Endothelial cell of umbilical vein (primary cell): Measurements from ENCODE around the gene ERCC2. TPM values are rescaled to one million over a fixed set of nuclear protein-coding genes. Genes with fewer than 3 reads are reported as not detected.

ENCODE experiments used
- BruUV-seq: library from RNA; stranded (reverse); fragments of 400-500 nt; replicated peaks from 2 replicates; lab custom pipeline; 2021; lab: Mats Ljungman, UMichigan
- CTCF ChIA-PET: fragments of 300-600, 350-600 bp; sonication (Branson Sonifier 250); formaldehyde crosslinking; loops from one replicate; lab custom pipeline; 2021; ENCODE audit warnings: antibody characterized with exemption, inconsistent platforms; lab: Charles Lee
- POLR2A ChIA-PET: fragments of 300-600, 350-600 bp; sonication (Branson Sonifier 250); formaldehyde crosslinking; loops from one replicate; lab custom pipeline; 2021; ENCODE audit warnings: antibody characterized with exemption, inconsistent platforms; lab: Charles Lee
- DNase-seq: peaks from one replicate; pipeline ENCODE4 v3.0.0-alpha.2; 2011; ENCODE audit warnings: low read depth, low spot score
- FAIRE-seq: peaks from 2 replicates; lab custom pipeline; 2011; peaks lifted over from hg19 to GRCh38; lab: Jason Lieb, UNC
- H2AFZ ChIP-seq: 2 replicates; pipeline ENCODE4 v1.6.0; 2012; ENCODE audit warnings: low read depth, low read length, control low read depth, inconsistent platforms
- H3K27ac ChIP-seq: 2 replicates; pipeline ENCODE4 v1.5.1; 2011; ENCODE audit warnings: low read depth, mild to moderate bottlenecking, control low read depth, low read length, moderate library complexity; ENCODE audit not compliant: insufficient read depth
- H3K27me3 ChIP-seq, 2 experiments: 2 replicates each; pipeline versions ENCODE4 v1.6.0 to v1.6.1; 2011; ENCODE audit warnings: low read length in 2 of 2, mixed read lengths in 1 of 2; ENCODE audit not compliant: control insufficient read depth in 2 of 2, insufficient read depth in 2 of 2
- H3K36me3 ChIP-seq, 2 experiments: 2 replicates in 1 of 2; 3 replicates in 1 of 2; pipeline ENCODE4 v1.5.1; 2011; ENCODE audit warnings: low read length in 2 of 2, mild to moderate bottlenecking in 1 of 2, moderate library complexity in 1 of 2; ENCODE audit not compliant: control insufficient read depth in 2 of 2, insufficient read depth in 2 of 2; ENCODE audit errors: extremely low read depth in 1 of 2
- H3K4me1 ChIP-seq: 3 replicates; pipeline ENCODE4 v1.5.1; 2011; ENCODE audit warnings: mild to moderate bottlenecking, low read length; ENCODE audit not compliant: control insufficient read depth, insufficient read depth; ENCODE audit errors: extremely low read depth
- H3K4me2 ChIP-seq: 2 replicates; pipeline ENCODE4 v1.6.1; 2011; ENCODE audit warnings: low read length, control low read depth, mixed read lengths; ENCODE audit not compliant: insufficient read depth
- H3K4me3 ChIP-seq, 3 experiments: fragments of 200-600 bp in 1 of 3; sonication (generic), shearing (Covaris generic) in 1 of 3; replicated peaks in 1 of 3; 2 replicates each; pipeline ENCODE4 v1.5.1; 2011 to 2016; ENCODE audit warnings: control low read depth in 3 of 3, low read length in 3 of 3, mild to moderate bottlenecking in 2 of 3, inconsistent platforms in 1 of 3, low read depth in 1 of 3, moderate library complexity in 1 of 3; ENCODE audit not compliant: insufficient read depth in 1 of 3
- H3K79me2 ChIP-seq: 2 replicates; pipeline ENCODE4 v1.6.0; 2012; ENCODE audit warnings: low read length, inconsistent platforms; ENCODE audit not compliant: control insufficient read depth, insufficient read depth
- H3K9ac ChIP-seq: replicated peaks from 2 replicates; pipeline ENCODE3; 2011; ENCODE audit warnings: low read length, control low read depth; ENCODE audit not compliant: insufficient read depth; ENCODE audit errors: extremely low read depth
- H3K9me1 ChIP-seq: replicated peaks from 3 replicates; pipeline ENCODE4 v1.6.0; 2011; ENCODE audit warnings: mild to moderate bottlenecking, low read length; ENCODE audit not compliant: control insufficient read depth, insufficient read depth; ENCODE audit errors: extremely low read depth
- H3K9me3 ChIP-seq: replicated peaks from 2 replicates; pipeline ENCODE4 v1.5.1; 2012; ENCODE audit warnings: low read length, inconsistent platforms; ENCODE audit not compliant: control insufficient read depth, insufficient read depth
- H4K20me1 ChIP-seq: replicated peaks from 2 replicates; pipeline ENCODE3; 2011; ENCODE audit warnings: mild to moderate bottlenecking, low read length; ENCODE audit not compliant: control insufficient read depth, insufficient read depth; ENCODE audit errors: extremely low read depth
- CTCF ChIP-seq, 2 donors: IDR thresholded peaks; 1 replicate in 1 of 2; 2 replicates in 1 of 2; pipeline ENCODE4 v1.5.1; 2011; ENCODE audit warnings: low read length in 2 of 2, mild to moderate bottlenecking in 2 of 2, moderate library complexity in 2 of 2, control low read depth in 1 of 2, inconsistent platforms in 1 of 2, low read depth in 1 of 2; ENCODE audit not compliant: insufficient read depth in 1 of 2; ENCODE audit errors: extremely low read depth in 1 of 2
- MAX ChIP-seq: IDR thresholded peaks from 2 replicates; pipeline ENCODE4 v1.6.1; 2011; ENCODE audit not compliant: insufficient read depth, insufficient read length
- POLR2AphosphoS5 ChIP-seq: IDR thresholded peaks from 2 replicates; pipeline ENCODE4 v1.6.1; 2012; ENCODE audit warnings: low read depth, mild to moderate bottlenecking, control low read depth, low read length, moderate library complexity; ENCODE audit not compliant: insufficient read depth
- dilution Hi-C: fragments of 300-500 bp; cut with MboI; formaldehyde crosslinking; loops from one replicate; pipeline ENCODE4 v1.15.0; 2019; ENCODE audit warnings: low sequenced_read_pairs; ENCODE audit not compliant: extremely low pct_ligation_motif_present
- intact Hi-C: fragments of 100-400 bp; cut with micrococcal nuclease; formaldehyde crosslinking; loops from one replicate; pipeline ENCODE4 v1.10.0; 2022
- polyA plus RNA-seq, 4 experiments: library from polyadenylated mRNA; depleted of rRNA in 3 of 4; stranded (reverse) in 3 of 4; unstranded in 1 of 4; fragments of >200 nt; gene quantifications; 2 replicates each; pipeline versions ENCODE4 v1.2.1 to v1.2.3, GENCODE V29; 2011 to 2012; ENCODE audit warnings: missing spikeins in 1 of 4
- total RNA-seq: library from RNA; stranded (reverse); gene quantifications from 2 replicates; pipeline ENCODE4 v1.2.3, GENCODE V29; 2021

Gene ERCC2
- total and polyA plus RNA-seq, 2 donors (not counting 3 experiments of a cell fraction or from before 2014, with no cell fraction given): 59.9 to 61.8 TPM

GRCh38 chr19:45402298-45403061 is 32.1 kb upstream of the ERCC2 start:
- dilution Hi-C loops: no loop called here
- Histone ChIP-seq H3K79me2 (peaks cover 50% of the 10 kb centered on the region), H4K20me1 (no peaks in the 10 kb centered on the region), H3K4me3 (peak overlapping the region in 2 of 3 experiments; percentile 15 to 81), H3K27ac (peak overlapping the region; percentile 88), H3K4me1 (peaks cover 29% of the 10 kb centered on the region), H3K4me2 (peak overlapping the region; percentile 56), H3K9me3 (no peaks in the 10 kb centered on the region), H2AFZ (no peak overlapping the region), H3K36me3 (no peaks in the 10 kb centered on the region), H3K27me3 (no peaks in the 10 kb centered on the region), H3K9me1 (no peaks in the 10 kb centered on the region), H3K9ac (peak overlapping the region; percentile 53)
- POLR2A ChIA-PET: interaction anchor here (0.6 to 1.7 kb wide), 2 partner anchors 67 to 89 kb away, joined by 4 read pairs; no protein-coding TSS in a partner anchor
- DNase-seq (peak; percentile 53), FAIRE-seq (peak; percentile 26)
- intact Hi-C loops: no loop called here
- CTCF ChIA-PET: interaction anchor here (0.6 to 6.6 kb wide), 20 partner anchors 8 to 83 kb away, joined by 3 to 101 read pairs (median 4); partner anchors contain the start of genes ERCC1 and ERCC2
- TF ChIP-seq POLR2AphosphoS5 (peak; percentile 72), MAX (no peak), CTCF (IDR thresholded peaks at IDR 0.05; ENCODE audit: extremely low read depth in 1 of 2, insufficient read depth in 1 of 2, low read depth in 1 of 2, low read length in 2 of 2) (peak; percentile 79 to 82)
- BruUV-seq: no TSS peak
